HG03103 (cell line): Measurements from ENCODE around the gene NOL4L.
"Not testable (repeated sequence)": the region's sequence is repeated elsewhere in the genome, so short reads cannot be mapped to it uniquely, and the experiment has no call there.

ENCODE experiments used
- ATAC-seq: cut with Tn5 transposase; IDR thresholded peaks from one replicate; pipeline ENCODE4 v1.9.1; 2021; ENCODE audit warnings: low read depth; ENCODE audit not compliant: unreplicated experiment

The NOL4L gene

DNA sequence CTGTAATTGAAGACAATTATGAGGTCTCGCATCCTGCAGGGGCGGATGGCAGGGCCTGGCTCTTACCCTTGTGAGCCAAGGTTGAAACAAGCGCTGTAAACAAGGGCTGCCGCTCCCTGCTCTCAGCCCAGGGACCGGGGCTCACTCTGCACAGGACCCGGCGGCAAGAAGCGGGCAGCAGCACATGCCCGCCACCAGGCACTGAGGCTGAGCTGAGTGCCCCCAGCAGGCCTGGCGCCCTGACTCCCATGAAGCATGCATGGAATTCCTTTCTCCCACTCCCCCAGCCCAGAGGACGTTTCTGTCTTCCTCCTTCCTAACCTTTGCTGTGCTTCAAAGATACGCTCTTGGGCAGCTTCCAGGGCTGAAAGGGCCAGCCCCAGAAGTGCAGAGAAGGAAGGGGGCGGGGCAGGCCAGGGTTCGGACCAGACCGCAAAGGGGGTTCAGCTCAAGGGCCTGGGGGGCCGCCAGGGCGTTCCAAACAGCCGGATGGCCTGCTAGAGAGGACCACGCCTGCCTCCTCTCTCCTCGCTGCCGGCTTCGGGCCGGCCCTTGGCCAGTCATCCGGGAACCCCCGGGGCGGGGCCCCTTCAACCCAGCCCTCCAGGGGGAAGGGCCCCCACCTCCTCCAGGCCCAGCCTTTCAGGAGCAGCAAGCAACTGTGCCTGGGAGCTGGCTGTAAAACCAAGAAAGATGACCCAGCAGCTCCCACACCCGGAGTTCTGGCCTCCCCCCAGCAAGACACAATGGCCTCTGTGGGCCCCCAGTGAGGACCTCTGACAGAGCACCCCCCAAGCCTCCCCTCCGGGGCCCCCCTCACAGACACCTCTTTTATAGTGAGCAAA lies 109.9 kb downstream of the NOL4L start:
- no peak for ATAC-seq

DNA sequence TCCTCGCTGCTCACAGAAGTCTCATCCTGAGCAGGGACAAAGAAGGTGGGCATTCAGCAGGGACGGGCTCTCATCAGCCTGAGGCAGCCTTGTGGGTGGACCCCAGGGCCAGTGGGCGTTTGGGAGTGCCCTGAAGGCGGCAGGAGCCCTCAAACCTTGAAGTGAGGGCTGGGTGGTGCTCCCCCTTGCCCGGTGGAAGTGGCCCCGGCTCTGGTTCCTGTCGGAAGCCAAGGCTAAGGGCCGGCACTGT lies 110.5 kb downstream of the NOL4L start:
- ATAC-seq: no peak

DNA sequence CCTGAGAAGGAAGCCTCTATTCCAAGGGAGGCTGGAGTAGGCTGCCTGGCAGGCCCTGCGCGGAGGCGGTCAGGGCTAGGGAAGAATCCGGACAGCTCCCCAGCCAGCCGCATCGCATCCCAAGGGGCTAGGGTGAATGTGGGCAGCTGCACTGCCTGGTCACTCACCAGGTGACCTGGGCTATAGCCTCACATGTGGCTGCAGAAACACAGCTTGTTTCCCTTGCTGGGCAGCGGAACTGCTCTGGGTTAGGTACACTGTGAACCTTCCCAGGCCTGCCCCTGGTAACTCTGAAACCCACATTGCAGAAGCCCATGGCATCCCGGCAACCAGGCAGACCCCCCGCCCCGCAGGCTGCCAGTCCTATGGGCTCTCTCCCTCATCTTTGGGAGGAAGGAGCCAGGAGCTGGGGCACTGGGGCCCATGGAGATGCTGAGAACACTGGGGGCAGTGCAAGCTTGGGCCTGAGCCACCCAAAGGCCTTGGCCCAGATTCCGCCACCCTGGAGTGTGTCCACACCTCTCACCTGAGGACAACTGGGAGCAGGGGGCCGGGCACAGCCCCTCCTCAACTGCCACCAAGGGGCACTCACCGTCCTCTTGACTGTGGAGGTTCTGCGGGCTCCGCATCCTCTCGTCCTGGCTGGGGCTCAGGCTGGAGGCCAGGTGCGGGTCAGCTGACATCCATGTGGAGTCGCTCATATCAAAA lies 111.0 kb downstream of the NOL4L start:
- no peak for ATAC-seq

DNA sequence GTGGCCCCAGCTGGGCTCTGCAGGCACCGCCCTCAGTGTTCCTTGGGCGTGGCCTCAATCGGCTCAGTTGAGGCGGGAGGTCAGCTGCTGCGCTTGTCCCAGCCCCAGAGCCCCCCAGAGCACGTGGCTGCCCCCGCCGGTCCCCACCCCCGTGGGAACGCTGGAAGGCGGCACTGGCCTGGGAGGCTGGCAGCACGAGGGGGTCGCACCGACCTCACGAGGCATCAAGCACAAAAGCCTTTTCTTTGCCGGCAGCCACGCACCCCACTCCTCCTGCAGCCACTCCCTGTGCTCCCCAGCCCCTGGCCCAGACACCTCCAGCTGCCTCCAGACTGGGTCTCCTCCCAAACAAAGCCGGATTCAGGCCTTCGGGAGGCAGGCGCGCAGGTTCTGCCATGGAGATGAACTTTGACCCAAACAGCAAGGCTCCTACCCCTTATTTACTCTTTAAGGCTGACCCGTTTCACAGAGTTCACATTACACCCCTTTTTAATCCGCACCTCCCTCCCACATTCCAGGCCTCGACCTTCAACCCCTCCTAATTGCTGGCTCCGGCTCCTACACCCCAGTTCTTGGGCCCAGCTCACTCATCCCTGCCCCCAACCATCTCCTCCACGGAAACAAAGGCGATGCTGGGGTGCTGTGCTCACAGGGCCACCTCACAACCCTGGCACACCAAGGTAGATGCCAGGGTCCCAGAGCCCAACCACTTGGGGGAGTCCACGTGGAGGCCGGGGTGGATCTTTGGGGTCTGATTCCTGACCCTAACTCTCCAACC lies 111.7 kb downstream of the NOL4L start:
- no peak for ATAC-seq

DNA sequence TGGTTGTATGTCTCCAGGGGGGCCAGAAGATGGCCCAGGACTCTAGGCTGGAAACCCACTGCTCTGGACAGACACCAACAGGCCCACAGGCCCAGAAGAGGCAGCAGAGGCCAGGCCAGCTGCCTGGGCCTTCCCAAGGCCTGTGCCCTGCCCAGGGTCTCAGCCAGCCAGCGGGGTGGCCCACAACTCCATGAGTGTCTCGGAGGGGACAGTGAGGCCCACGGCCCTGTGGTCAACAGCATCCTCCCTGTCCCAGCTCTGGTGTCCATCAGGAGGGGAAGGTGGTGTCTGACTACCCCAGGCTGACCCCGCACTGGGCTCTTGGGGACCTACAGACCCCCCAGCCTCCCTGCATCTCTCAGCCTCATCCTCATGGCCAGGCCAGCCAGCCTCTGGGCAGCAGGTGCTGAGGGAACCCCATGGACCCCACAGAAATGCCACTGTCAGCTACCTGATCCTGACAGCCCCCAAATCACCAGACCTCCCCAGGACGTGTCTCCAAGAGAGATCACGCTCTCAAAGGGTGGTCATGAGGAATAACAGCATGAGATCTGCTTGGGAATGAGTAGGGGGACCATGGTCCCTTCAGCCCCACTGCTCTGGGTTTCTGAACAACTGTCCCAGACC lies 112.4 kb downstream of the NOL4L start:
- ATAC-seq: no peak

GRCh38 chr20:32470940-32471339 lies 114.2 kb downstream of the NOL4L start:
- ATAC-seq: no peak

GRCh38 chr20:32470025-32470861 lies 114.9 kb downstream of the NOL4L start:
- no peak for ATAC-seq

DNA sequence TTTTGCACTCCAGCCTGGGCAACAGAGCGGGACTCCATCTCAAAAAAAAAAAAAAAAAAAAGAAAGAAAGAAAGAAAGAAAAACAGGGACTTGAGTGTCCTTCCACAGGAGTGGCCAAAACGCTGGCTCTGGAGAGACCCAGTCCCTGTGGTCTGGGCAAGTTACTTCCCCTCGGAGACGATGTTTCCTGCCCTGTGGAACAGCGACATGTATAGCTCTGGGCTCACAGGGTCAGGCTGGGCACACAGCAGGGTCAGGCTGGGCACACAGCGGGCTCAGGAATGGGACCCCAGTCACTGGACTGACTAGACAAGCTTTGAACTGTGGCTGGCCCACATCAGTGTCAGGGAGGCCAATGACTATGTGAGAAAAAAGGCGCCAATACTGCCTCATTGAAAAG lies 116.3 kb downstream of the NOL4L start:
- no peak for ATAC-seq

DNA sequence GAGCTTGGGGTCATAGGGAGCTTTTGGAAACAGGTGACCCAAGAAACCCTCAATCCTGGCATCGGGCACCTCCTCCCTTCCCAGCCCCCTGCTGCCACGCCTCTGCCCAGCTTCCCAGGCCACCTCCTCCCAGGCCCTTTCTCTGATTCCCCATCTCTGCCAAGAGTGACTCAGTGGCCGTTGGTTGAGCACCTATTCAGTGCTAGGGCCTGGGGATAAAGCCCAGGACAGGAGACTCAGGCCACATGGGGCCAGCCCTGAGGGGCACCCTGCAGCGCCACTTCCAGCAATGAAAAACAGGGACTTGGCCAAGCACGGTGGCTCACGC lies 116.9 kb downstream of the NOL4L start:
- ATAC-seq: no peak

- no peak for ATAC-seq
These were observed 117.4 kb downstream of the NOL4L start for GRCh38 chr20:32467506-32468312.

GRCh38 chr20:32466739-32467505 lies 118.2 kb downstream of the NOL4L start:
- ATAC-seq: no peak

- ATAC-seq: not testable (repeated sequence)
These were observed 119.0 kb downstream of the NOL4L start for GRCh38 chr20:32465901-32466675.

DNA sequence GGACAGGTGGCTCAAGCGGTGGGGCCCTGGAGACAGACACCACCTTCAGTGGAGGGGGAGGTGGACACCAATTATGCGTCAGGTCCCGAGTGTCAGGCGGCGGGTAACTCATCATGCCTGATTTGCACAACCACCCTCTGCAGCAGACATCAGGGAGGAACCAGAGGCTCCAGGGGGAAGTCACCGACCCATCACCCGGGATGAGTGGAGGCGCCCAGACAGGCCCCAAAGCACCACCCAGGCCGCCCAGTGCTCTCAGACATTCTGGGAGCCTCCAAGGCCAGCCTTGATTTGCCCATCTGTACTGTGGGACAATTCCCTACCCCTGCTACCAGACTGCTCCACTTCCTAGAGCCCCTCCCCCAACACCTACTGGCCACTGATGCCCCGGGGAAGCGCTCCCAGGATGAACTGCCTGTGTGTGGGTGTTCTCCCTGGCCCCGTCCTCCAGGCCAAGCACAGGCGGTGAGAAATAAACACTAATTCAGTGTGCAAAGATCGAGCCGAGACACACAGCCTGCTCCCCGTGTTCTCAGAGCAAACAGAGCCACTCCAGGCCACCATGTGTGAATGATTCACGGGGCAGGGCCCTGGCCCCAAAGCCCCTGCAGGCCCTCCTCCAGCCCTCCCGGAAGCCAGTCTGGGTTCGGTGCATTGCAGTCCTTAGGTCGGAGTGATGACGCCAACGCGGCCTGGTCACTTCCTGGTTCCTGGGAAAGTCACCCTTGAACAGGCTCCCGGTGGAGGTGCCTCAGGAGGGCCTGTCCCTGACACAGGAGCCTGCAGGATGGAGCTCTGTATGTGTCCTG lies 119.8 kb downstream of the NOL4L start:
- ATAC-seq: no peak

GRCh38 chr20:32464401-32465091 lies 120.6 kb downstream of the NOL4L start:
- ATAC-seq: no peak

DNA sequence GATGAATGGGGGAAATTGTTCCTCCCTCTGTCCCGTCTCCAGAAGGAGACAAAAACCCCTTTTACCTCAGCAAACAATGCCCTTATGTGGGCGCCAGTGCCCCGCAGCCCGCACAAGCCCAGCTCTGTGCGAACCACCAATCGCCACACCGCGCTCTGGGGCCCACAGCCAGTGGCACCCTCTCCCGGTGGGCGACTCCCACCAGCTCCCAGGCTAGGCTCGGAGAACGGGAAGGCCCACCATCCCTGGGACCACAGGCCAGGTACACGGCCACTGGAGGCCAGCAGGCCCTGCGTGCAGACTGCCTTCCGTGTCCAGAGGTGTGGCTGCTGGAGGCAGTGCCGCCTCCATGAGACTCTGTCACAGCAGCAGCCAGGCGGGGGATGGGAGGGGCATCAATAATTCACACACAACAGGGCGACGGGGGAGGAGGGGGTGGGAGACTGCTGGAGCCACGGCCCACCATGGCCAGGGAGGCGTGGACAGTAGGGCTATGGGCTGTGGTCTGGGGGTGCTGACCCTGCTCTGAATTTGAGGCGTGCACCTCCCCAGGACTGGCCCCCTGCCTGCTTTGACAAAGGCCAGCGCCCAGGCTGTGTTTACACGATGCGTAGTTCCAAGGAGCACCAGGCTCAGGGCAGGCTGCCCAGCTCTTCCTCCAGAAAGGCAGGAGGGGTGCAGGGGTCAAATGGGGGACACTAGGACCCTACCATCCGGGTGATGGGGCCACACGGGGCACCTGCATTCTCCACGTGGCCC lies 121.3 kb downstream of the NOL4L start:
- no peak for ATAC-seq
